HG03354 (cell line): ENCODE measurements around the gene SCN2B.

ENCODE experiments used
- ATAC-seq: cut with Tn5 transposase; IDR thresholded peaks from one replicate; pipeline ENCODE4 v1.9.1; 2021; ENCODE audit warnings: mild to moderate bottlenecking; ENCODE audit not compliant: unreplicated experiment, poor library complexity, severe bottlenecking

The SCN2B gene, protein sequence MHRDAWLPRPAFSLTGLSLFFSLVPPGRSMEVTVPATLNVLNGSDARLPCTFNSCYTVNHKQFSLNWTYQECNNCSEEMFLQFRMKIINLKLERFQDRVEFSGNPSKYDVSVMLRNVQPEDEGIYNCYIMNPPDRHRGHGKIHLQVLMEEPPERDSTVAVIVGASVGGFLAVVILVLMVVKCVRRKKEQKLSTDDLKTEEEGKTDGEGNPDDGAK

DNA sequence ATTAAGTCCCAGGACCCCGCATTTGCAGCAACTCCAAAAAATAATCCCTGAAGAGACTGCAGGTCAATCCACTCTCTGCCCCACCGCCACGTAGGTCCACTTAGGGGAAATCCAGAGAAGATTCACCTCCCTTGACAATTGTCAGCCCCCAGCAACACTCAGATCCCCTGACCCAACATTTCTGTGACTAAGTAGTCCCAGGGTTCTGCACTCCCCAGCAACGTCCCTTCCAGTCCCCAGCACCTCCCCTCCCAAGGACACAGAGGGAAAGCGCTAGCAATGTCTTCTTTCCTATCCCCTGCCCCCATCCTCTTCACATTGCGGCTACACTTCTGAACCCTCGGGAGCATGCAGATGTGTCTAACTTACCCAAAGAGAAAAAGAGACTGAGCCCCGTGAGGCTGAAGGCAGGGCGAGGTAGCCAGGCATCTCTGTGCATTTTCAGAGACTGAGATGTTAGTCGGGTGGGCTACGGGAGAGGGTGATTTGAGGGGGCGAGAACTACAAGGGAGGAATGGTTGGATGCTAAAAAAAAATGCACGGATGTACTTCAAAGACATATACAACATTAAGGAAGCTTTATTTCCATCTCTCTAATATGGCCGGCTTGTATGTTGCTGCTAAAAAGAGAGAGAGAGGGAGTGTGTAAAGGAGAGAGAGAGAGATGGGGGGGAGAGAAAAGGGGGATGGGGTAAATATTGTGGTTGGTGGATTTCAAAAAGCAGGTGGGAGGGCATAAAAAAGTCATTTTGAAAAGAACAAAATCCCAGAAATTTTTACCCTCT lies at the start of gene SCN2B:
Gene SCN2B, minus strand, starts transcription at position 647 of the 785 bp plus-strand sequence. Its CDS starts 208 bp downstream, at position 439.
- no peak for ATAC-seq

DNA sequence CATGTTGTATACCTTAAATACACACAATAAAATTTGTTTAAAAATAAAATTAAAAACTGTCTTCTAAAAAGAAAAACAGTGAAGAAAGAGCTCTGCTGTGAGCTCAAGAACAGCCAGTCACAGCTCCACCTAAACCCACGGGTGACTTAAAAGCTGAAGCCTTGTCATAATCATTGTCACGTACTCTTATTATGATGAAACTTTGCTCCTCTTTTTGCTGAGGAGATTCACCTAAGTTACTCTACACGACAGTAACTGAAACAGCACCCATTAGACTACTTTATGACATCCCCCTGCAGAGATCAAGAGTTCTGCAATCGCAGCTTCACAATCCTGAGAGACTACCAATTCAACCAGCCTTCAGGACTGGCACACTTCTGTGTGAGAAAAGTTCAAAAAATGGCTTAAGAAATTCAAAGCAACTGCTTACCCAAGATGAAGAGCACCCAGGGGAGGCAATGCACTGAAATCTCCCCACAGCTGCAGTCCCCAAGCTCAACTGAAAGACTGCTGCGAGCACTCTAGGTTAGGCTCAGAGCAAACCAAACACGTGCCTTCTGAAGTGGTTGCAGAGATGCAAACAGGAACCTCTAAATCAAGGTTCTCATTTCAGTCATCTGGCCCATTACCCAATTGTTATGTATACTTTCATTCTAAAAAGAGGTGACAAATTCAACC lies 48.2 kb upstream of the SCN2B start, which contains the start of gene JAML:
Gene JAML, minus strand, starts transcription at position 501 of the 678 bp plus-strand sequence. CDS start 10,145 bp downstream, outside the sequence.
- no peak for ATAC-seq

DNA sequence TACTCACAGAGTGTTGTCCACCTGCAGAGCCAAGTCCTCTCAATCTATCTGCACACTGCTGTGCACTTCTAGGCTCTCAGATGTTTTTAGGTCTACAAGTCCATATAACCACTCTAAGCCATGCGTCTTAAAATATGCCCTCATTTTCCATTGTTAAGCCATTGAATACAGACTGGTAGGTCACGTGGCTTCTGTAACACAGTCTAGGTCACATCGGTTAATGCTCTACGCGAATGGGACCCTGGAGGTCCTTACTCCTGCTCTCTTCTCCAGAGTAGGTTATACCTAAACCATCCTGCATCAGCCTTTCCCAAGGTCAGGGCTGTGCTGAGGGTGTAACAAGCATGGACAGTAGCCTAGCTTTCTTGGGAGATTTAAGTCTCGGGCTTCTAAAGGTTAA lies 47.6 kb upstream of the SCN2B start:
- ATAC-seq, result no peak

DNA sequence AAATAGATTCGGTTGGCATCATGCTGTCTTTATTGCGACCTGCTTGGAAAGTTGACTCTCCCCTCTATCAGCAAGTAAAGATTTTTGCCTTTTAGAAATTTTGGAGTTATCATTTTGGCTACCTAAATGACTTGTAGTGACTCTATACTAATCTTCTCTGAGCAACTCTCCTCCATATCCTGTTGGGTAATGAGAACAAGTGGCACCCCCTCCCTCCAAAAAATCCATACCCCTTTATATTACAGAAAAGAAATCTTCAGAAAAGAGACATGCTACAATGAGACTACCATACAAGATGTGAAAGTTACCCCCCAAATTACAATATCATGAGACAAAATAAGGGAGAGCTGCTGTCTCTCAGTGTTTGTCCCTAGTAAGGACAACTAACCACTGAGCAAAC lies 47.1 kb upstream of the SCN2B start:
- ATAC-seq, result no peak

DNA sequence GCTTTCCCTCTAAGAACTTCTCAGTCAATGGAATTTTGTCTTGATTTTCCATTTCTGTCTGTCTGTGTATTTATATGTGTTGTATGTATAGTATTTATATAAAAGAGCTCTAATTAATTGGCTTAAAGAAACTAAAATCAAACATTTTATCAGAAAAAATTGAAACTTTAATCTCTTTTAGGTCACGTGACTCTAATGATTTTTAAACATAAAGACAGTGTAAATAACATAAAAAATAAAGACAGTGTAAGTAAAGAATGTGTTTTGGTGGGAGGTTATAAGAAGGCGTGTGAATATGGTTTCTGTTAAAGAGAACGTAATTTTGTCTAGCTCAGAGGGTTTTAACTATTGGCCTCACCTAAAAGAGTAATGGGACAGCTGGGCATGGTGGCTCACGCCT lies 46.0 kb upstream of the SCN2B start:
- ATAC-seq, result no peak

DNA sequence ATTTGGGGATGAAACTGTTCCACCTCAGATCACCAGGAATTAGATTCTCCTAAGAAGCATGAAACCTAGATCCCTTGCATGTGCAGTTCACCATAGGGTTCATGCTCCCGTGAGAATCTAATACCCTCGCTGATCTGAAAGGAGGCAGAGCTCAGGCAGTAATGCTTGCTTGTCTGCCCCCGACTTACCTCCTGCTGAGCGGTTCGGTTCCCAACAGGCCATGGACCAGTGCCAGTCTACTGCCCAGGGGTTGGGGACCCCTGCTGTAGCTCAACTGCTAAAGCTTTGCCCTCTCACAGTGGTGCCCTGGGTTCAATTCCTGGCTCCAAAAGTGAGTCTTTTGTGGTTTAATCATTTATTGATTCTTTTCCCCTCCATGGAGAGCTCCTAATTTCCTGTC lies 45.0 kb upstream of the SCN2B start:
- ATAC-seq, result no peak

DNA sequence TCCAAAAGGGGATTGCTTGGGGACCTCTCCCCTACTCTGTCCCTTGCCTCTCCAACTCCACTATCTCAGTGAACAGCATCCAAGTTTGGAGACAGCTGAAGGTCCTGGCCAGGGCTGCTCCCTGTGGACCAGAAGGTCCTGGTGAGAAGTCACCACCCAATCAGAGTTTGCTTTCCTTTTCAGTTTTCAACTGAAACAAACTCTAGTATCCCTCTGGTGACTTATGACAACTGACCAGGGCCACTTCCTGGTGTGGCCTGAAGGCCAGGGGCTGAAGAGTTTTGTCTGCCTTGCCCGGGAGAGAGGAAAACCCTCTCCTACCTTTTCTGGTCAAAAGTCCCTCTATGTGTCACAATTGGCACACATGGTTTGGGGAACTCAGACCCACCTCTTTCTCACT lies 43.3 kb upstream of the SCN2B start:
- ATAC-seq, result no peak

DNA sequence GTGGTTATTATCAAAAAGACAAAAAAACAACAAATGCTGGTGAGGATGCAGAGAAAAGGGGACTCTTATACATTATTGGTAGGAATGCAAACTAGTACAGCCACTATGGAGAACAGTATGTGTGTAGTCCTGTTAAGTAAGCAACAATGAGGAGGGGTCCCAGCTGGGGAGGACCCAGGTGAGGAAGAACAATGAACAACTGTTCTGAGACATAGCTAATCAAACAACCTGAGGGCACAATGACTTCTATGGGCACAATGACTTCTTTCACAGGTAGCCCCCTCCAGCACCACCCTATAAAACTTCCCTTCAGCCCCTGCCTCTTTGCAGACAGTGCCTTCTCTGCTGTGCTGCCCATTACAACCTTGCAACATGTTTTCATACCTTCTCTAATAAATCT lies 42.8 kb upstream of the SCN2B start:
- ATAC-seq, result no peak

DNA sequence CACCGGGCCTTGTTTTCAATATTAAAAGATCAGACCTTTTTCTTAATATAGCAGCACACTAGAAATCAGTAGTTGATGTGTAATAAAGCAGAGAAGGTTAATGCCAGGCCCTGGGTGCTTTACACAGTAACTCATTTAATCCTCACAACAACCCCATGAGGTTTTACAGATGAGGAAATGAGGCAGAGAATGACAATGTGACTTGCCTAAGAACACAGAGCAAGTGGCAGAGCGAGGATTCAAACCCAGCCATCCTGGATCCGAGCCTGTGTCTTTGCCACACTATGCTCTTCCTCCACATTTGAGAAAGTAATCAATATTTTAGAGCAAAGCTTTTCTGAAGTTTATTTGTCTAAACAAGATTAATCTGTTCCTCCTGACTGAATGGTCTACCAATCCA lies 41.1 kb upstream of the SCN2B start:
- ATAC-seq, result no peak

DNA sequence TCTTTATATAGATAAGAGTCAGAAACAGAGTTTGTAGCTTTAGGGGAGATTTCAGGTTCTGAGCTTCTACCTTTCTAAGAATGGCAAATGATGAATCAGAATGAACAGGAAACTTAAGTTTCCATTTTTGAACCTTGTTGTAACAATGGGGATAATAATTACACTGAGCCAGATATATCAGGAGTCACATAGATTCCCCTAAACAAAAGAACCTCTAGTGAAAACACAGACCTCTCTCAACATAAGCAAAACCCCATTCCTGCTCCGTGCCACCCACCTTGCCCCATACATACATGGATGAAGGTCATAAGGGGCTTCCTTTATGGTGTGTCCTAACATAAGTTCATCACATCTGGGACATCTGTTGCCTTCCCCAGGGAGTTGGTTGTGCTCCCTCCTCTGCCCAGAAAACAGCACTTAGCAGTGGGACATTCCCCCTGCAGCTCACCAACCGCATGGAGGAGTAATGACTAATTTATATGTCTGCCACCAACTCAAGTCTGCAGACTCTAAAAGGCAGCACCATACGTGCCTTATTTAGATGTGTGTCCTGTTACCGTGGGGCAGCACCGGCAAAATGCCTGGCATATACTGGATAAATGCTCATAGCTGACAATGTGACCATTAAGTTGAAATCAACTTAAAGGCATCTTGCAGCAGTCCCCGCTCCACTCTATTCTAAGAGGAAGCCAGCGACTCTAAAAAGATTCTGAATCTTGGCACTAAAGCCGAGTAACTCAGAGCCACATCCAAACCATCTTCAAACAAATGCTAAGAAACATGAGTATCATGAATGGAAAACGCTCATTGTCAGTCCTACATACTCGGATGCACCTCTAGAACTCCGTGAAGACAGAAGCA lies 40.4 kb upstream of the SCN2B start:
- ATAC-seq, result peak; percentile 56

DNA sequence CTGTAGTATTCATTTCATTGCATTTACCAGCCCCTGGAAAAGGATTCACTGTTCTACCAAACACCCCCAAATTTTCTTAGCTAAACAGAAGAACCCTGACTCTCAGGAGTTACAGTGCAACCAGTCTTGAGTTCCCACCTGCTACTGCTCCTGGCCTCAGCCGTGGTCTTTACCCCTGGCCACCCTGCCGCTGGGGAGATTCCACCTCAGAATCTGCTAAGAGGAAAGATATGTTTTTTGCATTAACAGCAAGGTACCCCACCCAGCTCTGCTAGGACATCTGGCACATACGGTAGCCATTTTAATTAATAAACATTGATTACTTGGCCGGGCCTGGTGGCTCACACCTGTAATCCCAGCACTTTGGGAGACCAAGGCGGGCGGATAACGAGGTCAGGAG lies 39.3 kb upstream of the SCN2B start:
- ATAC-seq, result no peak

DNA sequence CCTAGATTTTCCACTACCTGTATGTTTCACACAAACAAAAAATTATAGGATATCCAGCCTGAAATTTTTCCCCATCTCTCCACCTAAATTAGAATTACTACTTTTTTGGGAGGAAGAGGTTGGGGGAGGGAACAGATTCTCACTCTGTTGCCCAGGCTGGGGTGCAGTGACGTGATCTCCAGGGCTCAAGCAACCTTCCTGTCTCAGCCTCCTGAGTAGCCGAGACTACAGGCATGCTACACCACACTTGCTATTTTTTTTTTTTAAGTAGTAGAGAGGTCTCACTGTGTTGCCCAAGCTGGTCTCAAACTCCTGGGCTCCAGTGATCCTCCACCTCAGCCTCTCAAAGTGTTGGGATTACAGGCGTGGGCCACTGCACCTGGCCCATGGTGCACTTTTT lies 38.8 kb upstream of the SCN2B start:
- no peak for ATAC-seq

DNA sequence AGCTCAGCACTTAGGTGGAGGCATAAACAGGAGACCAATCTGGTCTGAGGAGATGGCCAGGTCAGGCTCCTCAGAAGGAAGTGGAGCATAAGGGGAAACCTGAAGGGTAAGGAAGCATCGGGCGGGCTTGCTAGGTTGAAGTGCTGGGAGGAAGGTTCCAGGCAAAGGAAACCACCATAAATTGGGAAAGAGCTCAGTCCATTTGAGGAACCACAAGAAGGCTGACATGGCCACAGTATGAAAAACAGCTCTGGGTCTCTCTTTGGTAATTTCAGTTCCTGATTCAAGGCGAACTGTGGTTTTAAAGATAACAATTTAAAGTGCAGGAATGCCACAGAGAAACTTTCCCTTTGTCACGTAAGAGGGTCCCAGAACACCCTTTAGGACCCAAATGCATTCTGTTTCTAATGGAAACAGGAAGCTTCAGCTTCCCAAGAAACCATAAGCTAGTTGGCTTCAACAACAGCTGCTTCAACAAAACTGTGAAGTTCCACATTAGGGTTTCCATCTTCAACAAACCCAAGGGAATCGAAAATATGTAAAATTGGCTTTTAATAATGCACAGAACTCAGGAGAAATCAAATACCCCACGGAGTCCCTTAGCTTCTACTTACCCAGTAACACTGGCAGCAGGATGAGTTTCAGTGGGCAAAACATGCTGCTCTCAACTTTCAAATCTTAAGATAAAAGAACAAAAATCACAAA lies 37.9 kb upstream of the SCN2B start:
- no peak for ATAC-seq

DNA sequence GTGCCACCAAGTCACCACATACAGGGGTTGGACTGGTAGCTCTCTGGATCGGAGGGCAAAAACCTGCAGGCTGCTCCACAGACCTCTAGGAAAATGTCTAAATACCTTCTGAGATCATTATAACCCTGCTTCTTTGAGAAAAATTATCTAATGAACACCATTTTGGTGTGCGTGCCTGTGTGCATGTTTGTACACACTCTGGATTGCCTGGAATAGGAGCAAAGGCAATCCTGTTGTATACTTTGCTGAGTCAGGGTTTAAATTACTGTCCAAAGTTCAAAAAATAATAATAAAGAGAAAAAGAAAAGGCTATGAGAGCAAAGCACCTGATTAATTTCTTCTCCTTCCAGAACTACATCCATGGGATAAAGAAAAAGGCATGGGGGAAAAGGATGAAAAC lies 37.3 kb upstream of the SCN2B start:
- no peak for ATAC-seq

DNA sequence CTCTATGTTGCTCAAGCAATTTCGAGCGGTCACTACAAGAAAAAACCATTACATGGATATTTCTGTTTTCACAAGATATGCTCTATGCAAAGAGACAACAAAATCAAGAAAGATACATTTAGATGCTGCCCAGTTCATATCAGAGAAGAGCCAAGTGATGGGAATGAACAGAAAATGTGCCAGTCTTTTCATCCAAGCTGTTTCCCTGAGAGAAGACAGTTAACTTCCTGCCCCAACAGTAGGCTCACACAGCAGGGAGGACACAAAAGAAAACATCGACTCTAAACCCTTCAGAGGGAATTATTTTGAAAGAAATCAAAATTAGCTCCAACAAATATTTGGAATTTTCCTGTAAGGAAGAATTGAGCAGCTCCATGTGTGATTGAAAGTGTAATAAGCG lies 36.8 kb upstream of the SCN2B start:
- ATAC-seq, result no peak

DNA sequence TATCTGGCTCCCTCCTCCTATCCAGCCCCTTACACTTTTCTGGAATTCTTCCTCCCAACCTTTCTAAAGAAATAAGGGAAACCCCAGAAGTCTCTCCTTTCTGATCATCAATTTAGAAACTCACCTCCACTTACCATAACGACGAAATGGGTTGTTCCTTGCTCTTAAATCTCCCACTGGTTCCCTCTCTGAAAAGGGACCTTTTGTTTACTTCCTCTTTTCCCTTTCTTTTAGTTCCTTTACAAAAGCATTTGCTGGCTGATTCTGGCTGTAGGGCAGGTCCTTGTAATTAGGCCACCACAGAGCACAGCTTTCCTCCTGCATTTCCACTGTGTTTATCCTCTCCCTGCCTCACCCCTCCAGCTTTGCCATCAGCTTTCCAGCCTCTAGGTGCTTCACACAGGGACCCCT lies 36.3 kb upstream of the SCN2B start:
- ATAC-seq, result no peak

DNA sequence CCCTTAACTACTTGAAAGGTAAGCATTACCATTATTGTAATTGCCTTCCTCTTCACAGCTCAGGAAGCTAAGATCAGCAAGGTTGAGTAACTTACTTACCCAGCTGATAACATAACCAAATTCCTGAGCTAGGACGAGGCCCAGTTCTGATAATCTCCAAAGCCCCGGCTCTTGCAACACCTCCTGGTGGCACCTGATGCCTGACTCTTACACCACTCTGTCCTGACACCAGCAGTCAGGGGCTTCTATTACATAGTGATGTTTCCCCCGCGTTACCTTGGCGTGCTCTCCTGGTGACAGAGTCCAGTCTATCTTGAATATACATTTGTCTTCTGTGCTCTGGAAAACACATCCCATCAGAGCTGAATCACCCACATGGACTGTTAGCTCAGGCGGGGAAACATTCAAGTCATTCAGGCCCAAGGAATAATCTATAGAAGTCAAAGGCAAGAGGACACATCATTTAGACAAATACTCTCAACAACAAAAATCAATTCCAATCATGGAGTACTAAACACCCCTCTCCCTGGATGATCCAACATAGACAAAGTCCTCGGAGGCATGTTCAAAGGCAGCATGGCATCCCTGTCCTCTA lies 35.8 kb upstream of the SCN2B start:
- ATAC-seq, result no peak

DNA sequence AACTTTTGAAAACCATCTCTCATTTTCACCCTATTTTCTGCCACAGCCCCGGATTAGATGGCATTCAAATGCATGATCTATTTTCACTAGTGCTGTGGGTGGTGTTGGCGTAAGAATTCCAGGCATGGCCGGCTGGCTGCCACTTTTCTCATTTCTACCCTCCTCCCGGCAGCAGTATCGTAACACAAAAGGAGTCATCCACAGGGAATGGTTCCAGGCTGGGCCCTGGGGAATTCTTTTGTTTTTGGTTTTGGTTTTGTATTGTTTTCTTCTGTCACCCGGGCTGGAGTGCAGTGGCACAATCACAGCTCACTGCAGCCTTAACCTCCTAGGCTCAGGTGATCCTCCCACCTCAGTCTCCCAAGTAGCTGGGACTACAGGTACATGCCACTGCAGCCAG lies 34.6 kb upstream of the SCN2B start:
- ATAC-seq, result no peak

DNA sequence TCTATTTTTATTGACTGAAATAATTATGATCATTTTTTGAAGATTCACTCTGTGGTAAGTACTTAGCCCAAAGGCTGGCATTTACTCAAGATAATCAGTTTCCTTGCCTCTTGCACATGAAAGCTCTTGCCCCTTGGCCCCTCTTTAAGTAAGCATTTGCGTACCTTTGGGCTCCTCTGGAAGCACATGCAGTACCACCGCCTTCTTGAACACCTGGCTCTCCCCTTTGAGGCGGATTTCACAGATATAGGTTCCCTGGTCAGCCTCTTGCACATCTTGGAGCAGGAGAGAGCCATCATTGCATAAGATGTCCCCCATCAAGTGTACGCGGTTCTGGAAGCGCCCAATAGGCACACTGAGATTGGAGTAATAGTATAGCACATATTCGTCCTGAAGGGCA lies 33.9 kb upstream of the SCN2B start:
- ATAC-seq, result no peak
